ENCODE measurements around the gene DAPL1. TPM values are rescaled to one million over a fixed set of nuclear protein-coding genes. Genes with fewer than 3 reads are reported as not detected.

DAPL1 gene
- polyA plus RNA-seq, 3 donors, result not detected

- Histone ChIP-seq H3K9me3 (replicated peaks in 1 of 2; ENCODE audit: control insufficient read depth in 1 of 2, insufficient read depth in 1 of 2, low read length in 2 of 2) (no peaks in the 10 kb centered on the region), H3K4me2 (replicated peaks; ENCODE audit: extremely low read depth, low read length, poor library complexity, severe bottlenecking) (no peak overlapping the region), H3K79me2 (ENCODE audit: insufficient read depth, low read length) (no peaks in the 10 kb centered on the region), H3K27me3 (ENCODE audit: control insufficient read depth in 2 of 2, insufficient read depth in 2 of 2, low read length in 2 of 2) (no peaks in the 10 kb centered on the region), H2AFZ (ENCODE audit: insufficient read depth, low read depth, low read length, poor library complexity, severe bottlenecking) (no peak overlapping the region), H3K4me1 (ENCODE audit: control insufficient read depth in 1 of 2, insufficient read depth in 2 of 2, low read length in 2 of 2) (no peaks in the 10 kb centered on the region), H4K20me1 (ENCODE audit: insufficient read depth, low read length) (no peaks in the 10 kb centered on the region), H3K9ac (ENCODE audit: insufficient read depth, low read length, poor library complexity, severe bottlenecking) (no peak overlapping the region), H3K4me3 (replicated peaks in 1 of 3; ENCODE audit: low read depth in 2 of 3, low read length in 3 of 3) (no peak overlapping the region), H3K27ac (ENCODE audit: low read depth in 1 of 2, low read length in 2 of 2) (no peak overlapping the region), H3K36me3 (replicated peaks in 1 of 2; ENCODE audit: control insufficient read depth in 1 of 2, insufficient read depth in 2 of 2, low read length in 2 of 2) (no peaks in the 10 kb centered on the region)
- intact Hi-C loops (cut with micrococcal nuclease), result no loop called here
- H3K9me3 Mint-ChIP-seq, result no peaks in the 10 kb centered on the region
- no peak for DNase-seq
- 100% methylated on average over 3 of the region's 4 CpGs for WGBS (ENCODE audit: insufficient coverage)
- no peak overlapping the region for H3K27ac Mint-ChIP-seq
- no peak overlapping the region for H3K4me3 Mint-ChIP-seq
- TF ChIP-seq, protein P1, sequence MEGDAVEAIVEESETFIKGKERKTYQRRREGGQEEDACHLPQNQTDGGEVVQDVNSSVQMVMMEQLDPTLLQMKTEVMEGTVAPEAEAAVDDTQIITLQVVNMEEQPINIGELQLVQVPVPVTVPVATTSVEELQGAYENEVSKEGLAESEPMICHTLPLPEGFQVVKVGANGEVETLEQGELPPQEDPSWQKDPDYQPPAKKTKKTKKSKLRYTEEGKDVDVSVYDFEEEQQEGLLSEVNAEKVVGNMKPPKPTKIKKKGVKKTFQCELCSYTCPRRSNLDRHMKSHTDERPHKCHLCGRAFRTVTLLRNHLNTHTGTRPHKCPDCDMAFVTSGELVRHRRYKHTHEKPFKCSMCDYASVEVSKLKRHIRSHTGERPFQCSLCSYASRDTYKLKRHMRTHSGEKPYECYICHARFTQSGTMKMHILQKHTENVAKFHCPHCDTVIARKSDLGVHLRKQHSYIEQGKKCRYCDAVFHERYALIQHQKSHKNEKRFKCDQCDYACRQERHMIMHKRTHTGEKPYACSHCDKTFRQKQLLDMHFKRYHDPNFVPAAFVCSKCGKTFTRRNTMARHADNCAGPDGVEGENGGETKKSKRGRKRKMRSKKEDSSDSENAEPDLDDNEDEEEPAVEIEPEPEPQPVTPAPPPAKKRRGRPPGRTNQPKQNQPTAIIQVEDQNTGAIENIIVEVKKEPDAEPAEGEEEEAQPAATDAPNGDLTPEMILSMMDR (IDR thresholded peaks at IDR 0.05), result no peak
- no peaks in the 10 kb centered on the region for H3K4me1 Mint-ChIP-seq
- H3K27me3 Mint-ChIP-seq (ENCODE audit: low read depth in 3 of 3), result peaks cover 0 to 4% (median 2%) of the 10 kb centered on the region in 3 donors
- H3K36me3 Mint-ChIP-seq, result no peaks in the 10 kb centered on the region
These were observed 11.8 kb downstream of the DAPL1 start for GRCh38 chr2:158806941-158807340.

- intact Hi-C loops (cut with micrococcal nuclease), result no loop called here
- no peaks in the 10 kb centered on the region for H3K79me2 ChIP-seq (ENCODE audit: insufficient read depth, low read length)
- Mint-ChIP-seq H3K9me3 (peaks cover 0 to 4% (median 0%) of the 10 kb centered on the region in 7 donors), H3K4me3 (no peak overlapping the region), H3K27me3 (ENCODE audit: low read depth in 3 of 3) (peaks cover 0 to 4% (median 2%) of the 10 kb centered on the region in 3 donors), H3K27ac (peak overlapping the region in 1 of 7 donors; percentile 42), H3K36me3 (no peaks in the 10 kb centered on the region), H3K4me1 (no peaks in the 10 kb centered on the region)
- no peak overlapping the region for H3K4me2 ChIP-seq (replicated peaks; ENCODE audit: extremely low read depth, low read length, poor library complexity, severe bottlenecking)
- DNase-seq, result no peak
- H2AFZ ChIP-seq (ENCODE audit: insufficient read depth, low read depth, low read length, poor library complexity, severe bottlenecking), result no peak overlapping the region
- TF ChIP-seq, protein P1 (IDR thresholded peaks at IDR 0.05), result no peak
- WGBS (ENCODE audit: insufficient coverage), result 90% methylated on average over 2 of the region's 3 CpGs
- H3K27me3 ChIP-seq (ENCODE audit: control insufficient read depth in 2 of 2, insufficient read depth in 2 of 2, low read length in 2 of 2), result no peaks in the 10 kb centered on the region
- H3K9me3 ChIP-seq (replicated peaks in 1 of 2; ENCODE audit: control insufficient read depth in 1 of 2, insufficient read depth in 1 of 2, low read length in 2 of 2), result no peaks in the 10 kb centered on the region
- no peak overlapping the region for H3K9ac ChIP-seq (ENCODE audit: insufficient read depth, low read length, poor library complexity, severe bottlenecking)
- H4K20me1 ChIP-seq (ENCODE audit: insufficient read depth, low read length), result no peaks in the 10 kb centered on the region
- no peak overlapping the region for H3K27ac ChIP-seq (ENCODE audit: low read depth in 1 of 2, low read length in 2 of 2)
- no peaks in the 10 kb centered on the region for H3K4me1 ChIP-seq (ENCODE audit: control insufficient read depth in 1 of 2, insufficient read depth in 2 of 2, low read length in 2 of 2)
- H3K4me3 ChIP-seq (replicated peaks in 1 of 3; ENCODE audit: low read depth in 2 of 3, low read length in 3 of 3), result no peak overlapping the region
- H3K36me3 ChIP-seq (replicated peaks in 1 of 2; ENCODE audit: control insufficient read depth in 1 of 2, insufficient read depth in 2 of 2, low read length in 2 of 2), result no peaks in the 10 kb centered on the region
These were observed 13.3 kb downstream of the DAPL1 start for GRCh38 chr2:158808426-158808825.

All from CD14-positive monocyte (primary cell).